Skeletal muscle satellite cell (primary cell): ENCODE measurements around the gene MFSD2A. TPM values are rescaled to one million over a fixed set of nuclear protein-coding genes. Genes with fewer than 3 reads are reported as not detected.
A peak's percentile ranks its signal among the peaks of the same experiment; 100 is the strongest.
"Not testable (repeated sequence)": the region's sequence is repeated elsewhere in the genome, so short reads cannot be mapped to it uniquely, and the experiment has no call there.

Experiments used
- H3K27me3 ChIP-seq: 2 replicates; pipeline ENCODE4 v1.7.0; 2013; ENCODE audit warnings: low read length; ENCODE audit not compliant: control insufficient read depth, insufficient read depth
- H3K36me3 ChIP-seq: 2 replicates; pipeline ENCODE4 v1.7.0; 2013; ENCODE audit warnings: mild to moderate bottlenecking, control low read depth, low read length; ENCODE audit not compliant: insufficient read depth
- H3K4me1 ChIP-seq: 2 replicates; pipeline ENCODE4 v1.7.0; 2013; ENCODE audit warnings: low read length; ENCODE audit not compliant: control insufficient read depth, insufficient read depth
- H3K4me2 ChIP-seq: 2 replicates; pipeline ENCODE4 v1.7.0; 2013; ENCODE audit warnings: mild to moderate bottlenecking, low read length
- H3K4me3 ChIP-seq: 2 replicates; pipeline ENCODE4 v1.7.0; 2013; ENCODE audit warnings: low read length
- H3K9ac ChIP-seq: 2 replicates; pipeline ENCODE4 v1.7.0; 2013; ENCODE audit warnings: mild to moderate bottlenecking, low read depth, low read length, moderate library complexity
- H3K9me3 ChIP-seq: replicated peaks from 2 replicates; pipeline ENCODE4 v1.7.0; 2013; ENCODE audit warnings: mild to moderate bottlenecking, control low read depth, low read length
- total RNA-seq: library from RNA; depleted of rRNA; stranded (reverse); fragments of >200 nt; gene quantifications from 2 replicates; pipeline ENCODE4 v1.2.3, GENCODE V29; 2012; rRNA removed

Gene MFSD2A
- total RNA-seq, result 10.6 and 11.1 TPM in 2 replicates

- H3K9me3 ChIP-seq, result no peaks in the 10 kb centered on the region
- H3K27me3 ChIP-seq, result peaks cover 7% of the 10 kb centered on the region
- H3K4me1 ChIP-seq, result peaks cover 23% of the 10 kb centered on the region
- H3K36me3 ChIP-seq, result peaks cover 3% of the 10 kb centered on the region
- peak within 1 kb of the TSS; percentile 74 for H3K4me3 ChIP-seq
- H3K9ac ChIP-seq, result peak within 1 kb of the TSS; percentile 75
- peak within 1 kb of the TSS; percentile 97 for H3K4me2 ChIP-seq
Observed at GRCh38 chr1:39954870-39955546, at the start of gene MFSD2A. Gene MFSD2A (plus strand): TSS chr1:39955145. CDS start chr1:39955293, 148 bp downstream.

GRCh38 chr1:39905172-39905571 lies 49.8 kb upstream of the MFSD2A start:
- peaks cover 33% of the 10 kb centered on the region for H3K27me3 ChIP-seq
- no peak overlapping the region for H3K4me2 ChIP-seq
- no peaks in the 10 kb centered on the region for H3K9me3 ChIP-seq
- H3K4me1 ChIP-seq, result peaks cover 17% of the 10 kb centered on the region
- no peak overlapping the region for H3K9ac ChIP-seq
- no peaks in the 10 kb centered on the region for H3K36me3 ChIP-seq
- no peak overlapping the region for H3K4me3 ChIP-seq

DNA sequence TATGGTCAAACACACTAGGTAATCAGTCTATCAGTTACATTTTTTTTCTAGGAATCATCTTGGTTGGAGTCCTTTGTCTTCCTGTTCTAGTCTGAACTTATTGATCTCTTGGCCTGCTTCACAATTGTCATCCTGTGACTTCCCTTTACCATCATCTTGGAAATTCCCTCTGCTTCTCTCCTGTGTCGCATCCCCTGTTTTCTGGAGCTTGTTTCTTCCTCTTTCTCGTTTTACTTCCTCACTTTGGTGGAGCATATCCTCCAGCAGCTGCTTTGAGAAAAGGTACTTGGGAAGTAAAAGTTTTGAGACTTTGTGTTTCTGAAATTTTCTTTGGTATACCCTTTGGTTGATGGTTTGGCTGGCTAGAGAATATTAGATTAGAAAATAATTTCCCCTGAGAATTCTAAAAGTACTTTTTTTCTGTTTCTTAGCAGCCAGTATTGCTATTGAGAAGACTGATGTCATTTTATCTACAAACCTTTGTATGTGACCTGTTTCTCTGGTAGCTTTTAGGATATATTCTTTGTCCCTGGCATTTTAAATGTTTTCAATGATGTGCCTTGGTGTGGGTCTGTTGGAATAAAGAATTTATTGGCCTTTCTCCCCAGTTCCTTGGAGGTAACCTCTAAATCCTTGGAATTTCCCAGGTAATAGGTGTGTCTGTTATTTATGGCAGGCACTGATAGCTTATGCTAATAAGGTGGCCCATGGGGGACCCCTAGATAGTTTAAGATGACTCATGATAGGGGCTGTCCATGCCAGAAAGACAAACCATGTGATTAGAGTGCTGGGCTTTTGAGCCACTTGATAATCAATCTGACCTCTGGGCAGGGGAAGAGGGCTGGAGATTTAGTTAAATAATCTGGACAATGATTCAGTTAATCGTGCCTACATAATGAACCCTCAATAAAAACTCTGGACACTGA lies 47.2 kb upstream of the MFSD2A start:
- Histone ChIP-seq H3K9ac (no peak overlapping the region), H3K4me2 (no peak overlapping the region), H3K27me3 (peaks cover 29% of the 10 kb centered on the region), H3K36me3 (no peaks in the 10 kb centered on the region), H3K4me3 (no peak overlapping the region), H3K4me1 (no peaks in the 10 kb centered on the region), H3K9me3 (no peaks in the 10 kb centered on the region)

DNA sequence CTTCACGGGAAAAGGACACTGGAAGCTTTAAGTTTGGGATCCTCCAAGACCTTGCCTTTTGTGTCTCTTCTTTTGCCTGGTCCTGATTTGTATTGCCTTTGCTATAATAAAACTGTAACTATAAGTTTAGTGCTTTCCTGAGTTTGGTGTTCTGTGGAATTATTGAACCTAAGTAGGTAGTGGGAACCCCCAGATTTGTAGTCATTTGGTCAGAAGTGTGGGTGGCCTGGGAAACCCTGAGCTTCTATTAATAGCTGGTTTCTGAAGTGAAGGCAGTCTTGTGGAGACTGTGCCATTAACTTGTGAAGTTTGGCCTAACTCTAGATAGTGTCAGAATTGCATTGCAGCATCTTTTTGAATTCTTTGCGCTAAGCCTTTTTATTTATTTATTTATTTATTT lies 46.4 kb upstream of the MFSD2A start:
- Histone ChIP-seq H3K36me3 (no peaks in the 10 kb centered on the region), H3K27me3 (peaks cover 21% of the 10 kb centered on the region), H3K9me3 (no peaks in the 10 kb centered on the region), H3K4me2 (no peak overlapping the region), H3K4me1 (no peaks in the 10 kb centered on the region), H3K9ac (no peak overlapping the region), H3K4me3 (no peak overlapping the region)

- Histone ChIP-seq H3K4me2 (no peak overlapping the region), H3K36me3 (no peaks in the 10 kb centered on the region), H3K4me3 (no peak overlapping the region), H3K9ac (no peak overlapping the region), H3K27me3 (peaks cover 13% of the 10 kb centered on the region), H3K4me1 (no peaks in the 10 kb centered on the region), H3K9me3 (no peaks in the 10 kb centered on the region)
Observed at GRCh38 chr1:39910263-39910662, 44.7 kb upstream of the MFSD2A start.

DNA sequence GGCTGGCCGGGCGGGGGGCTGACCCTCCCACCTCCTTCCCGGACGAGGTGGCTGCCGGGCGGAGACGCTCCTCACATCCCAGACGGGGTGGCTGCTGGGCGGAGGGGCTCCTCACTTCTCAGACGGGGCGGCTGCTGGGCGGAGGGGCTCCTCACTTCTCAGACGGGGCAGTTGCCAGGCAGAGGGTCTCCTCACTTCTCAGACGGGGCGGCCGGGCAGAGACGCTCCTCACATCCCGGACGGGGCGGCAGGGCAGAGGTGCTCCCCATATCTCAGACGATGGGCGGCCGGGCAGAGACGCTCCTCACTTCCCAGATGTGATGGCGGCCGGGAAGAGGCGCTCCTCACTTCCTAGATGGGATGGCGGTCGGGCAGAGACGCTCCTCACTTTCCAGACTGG lies 41.8 kb upstream of the MFSD2A start:
- H3K9me3 ChIP-seq, H3K36me3 ChIP-seq, H3K4me3 ChIP-seq, H3K4me1 ChIP-seq, H3K9ac ChIP-seq, H3K4me2 ChIP-seq: not testable (repeated sequence)
- peaks cover 10% of the 10 kb centered on the region for H3K27me3 ChIP-seq

GRCh38 chr1:39915499-39916129 lies 39.3 kb upstream of the MFSD2A start:
- Histone ChIP-seq H3K4me1 (no peaks in the 10 kb centered on the region), H3K4me2 (no peak overlapping the region), H3K4me3 (no peak overlapping the region), H3K27me3 (peaks cover 14% of the 10 kb centered on the region), H3K9me3 (no peaks in the 10 kb centered on the region), H3K9ac (no peak overlapping the region), H3K36me3 (no peaks in the 10 kb centered on the region)

- Histone ChIP-seq H3K36me3 (no peaks in the 10 kb centered on the region), H3K4me2 (no peak overlapping the region), H3K4me3 (no peak overlapping the region), H3K9me3 (no peaks in the 10 kb centered on the region), H3K9ac (no peak overlapping the region), H3K4me1 (no peaks in the 10 kb centered on the region), H3K27me3 (peaks cover 18% of the 10 kb centered on the region)
Observed at GRCh38 chr1:39917825-39918224, 37.1 kb upstream of the MFSD2A start.

DNA sequence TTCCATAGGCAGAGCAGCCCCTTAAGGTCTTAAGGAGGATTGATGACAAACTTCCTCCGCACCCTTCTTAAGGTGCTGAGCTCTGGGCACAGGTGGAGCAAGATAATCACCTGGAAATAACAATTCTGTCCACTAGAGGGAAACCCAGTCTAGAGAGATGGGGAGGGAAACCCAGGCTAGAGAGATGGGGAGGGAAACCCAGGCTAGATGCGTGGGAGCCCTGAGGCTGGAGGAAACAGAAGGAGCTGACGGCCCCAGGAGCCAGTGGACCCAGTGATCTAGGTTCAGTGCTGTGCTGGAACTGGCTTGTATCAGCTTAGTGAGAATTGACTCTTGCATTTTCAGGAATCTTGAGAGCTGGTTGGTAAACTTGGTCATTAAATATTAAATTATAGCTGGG lies 35.4 kb upstream of the MFSD2A start:
- no peaks in the 10 kb centered on the region for H3K36me3 ChIP-seq
- no peak overlapping the region for H3K9ac ChIP-seq

DNA sequence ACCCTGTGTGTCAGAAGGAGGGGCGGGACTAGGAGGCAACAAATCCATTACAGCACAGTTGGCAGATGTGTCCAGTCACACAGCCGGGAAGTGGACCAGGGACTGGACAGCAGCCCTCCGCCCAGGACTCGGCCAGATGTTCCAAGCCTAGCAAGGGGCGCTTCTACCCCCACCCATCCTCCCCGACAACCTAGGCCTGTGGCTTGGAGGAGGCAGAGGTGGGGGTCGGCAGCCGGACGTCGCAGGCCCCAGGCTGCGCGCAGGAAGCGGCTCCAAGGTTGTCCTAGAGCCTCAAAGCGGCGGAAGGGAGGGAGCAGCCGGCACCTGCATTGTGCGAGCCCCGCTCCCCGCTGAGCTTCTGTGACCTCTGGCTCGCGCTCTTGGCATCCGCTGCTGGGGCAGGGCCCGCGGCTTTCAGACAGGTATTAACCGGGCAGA lies 32.7 kb upstream of the MFSD2A start:
- H3K9ac ChIP-seq, result no peak overlapping the region
- H3K4me3 ChIP-seq, result no peak overlapping the region
- H3K36me3 ChIP-seq, result no peaks in the 10 kb centered on the region
- H3K9me3 ChIP-seq, result no peaks in the 10 kb centered on the region
- no peaks in the 10 kb centered on the region for H3K4me1 ChIP-seq
- H3K27me3 ChIP-seq, result peaks cover 18% of the 10 kb centered on the region
- no peak overlapping the region for H3K4me2 ChIP-seq

More for the DNA sequence above, 35.4 kb upstream of the MFSD2A start:
- no peak overlapping the region for H3K4me2 ChIP-seq
- H3K4me1 ChIP-seq, result no peaks in the 10 kb centered on the region
- H3K4me3 ChIP-seq, result no peak overlapping the region
- H3K27me3 ChIP-seq, result peaks cover 21% of the 10 kb centered on the region
- H3K9me3 ChIP-seq, result no peaks in the 10 kb centered on the region

DNA sequence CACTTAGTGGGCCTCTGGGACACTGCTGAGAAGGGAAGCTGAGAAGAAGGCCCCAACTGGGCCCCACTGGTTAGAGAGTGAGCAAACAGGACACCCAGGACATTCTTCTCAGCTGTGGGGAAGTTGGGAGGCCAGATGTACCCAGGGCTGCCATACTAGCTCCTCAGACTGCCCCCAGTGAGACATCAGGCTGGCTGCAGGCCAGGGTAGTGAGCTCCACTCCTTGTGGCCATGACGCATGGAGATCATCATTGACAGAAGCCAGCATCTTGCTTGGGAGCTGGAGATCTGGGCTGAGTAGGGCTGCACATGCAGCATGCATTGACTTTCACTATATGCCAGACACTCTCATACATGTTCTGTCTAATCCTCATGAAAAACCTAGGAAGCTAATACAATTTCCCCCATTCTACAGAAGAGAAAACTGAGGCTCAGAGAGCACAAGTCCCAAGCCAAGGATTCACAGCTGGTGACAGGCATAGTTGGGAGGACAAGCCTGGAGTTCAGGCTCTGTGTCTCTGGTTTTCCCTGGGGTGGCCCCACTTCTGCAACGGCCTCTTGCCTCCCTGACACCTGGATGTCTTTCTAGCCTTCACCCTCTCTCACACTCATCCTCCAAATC lies 29.1 kb upstream of the MFSD2A start:
- Histone ChIP-seq H3K9me3 (no peaks in the 10 kb centered on the region), H3K4me1 (no peaks in the 10 kb centered on the region), H3K4me3 (no peak overlapping the region), H3K36me3 (no peaks in the 10 kb centered on the region), H3K27me3 (peaks cover 26% of the 10 kb centered on the region), H3K4me2 (no peak overlapping the region), H3K9ac (no peak overlapping the region)
